Skeletal muscle satellite cell (primary cell): ENCODE results near the gene ROGDI.

Experiments
- H3K27me3 ChIP-seq: 2 replicates; pipeline ENCODE4 v1.7.0; 2013; ENCODE audit warnings: low read length; ENCODE audit not compliant: control insufficient read depth, insufficient read depth
- H3K36me3 ChIP-seq: 2 replicates; pipeline ENCODE4 v1.7.0; 2013; ENCODE audit warnings: mild to moderate bottlenecking, control low read depth, low read length; ENCODE audit not compliant: insufficient read depth
- H3K4me1 ChIP-seq: 2 replicates; pipeline ENCODE4 v1.7.0; 2013; ENCODE audit warnings: low read length; ENCODE audit not compliant: control insufficient read depth, insufficient read depth
- H3K4me2 ChIP-seq: 2 replicates; pipeline ENCODE4 v1.7.0; 2013; ENCODE audit warnings: mild to moderate bottlenecking, low read length
- H3K4me3 ChIP-seq: 2 replicates; pipeline ENCODE4 v1.7.0; 2013; ENCODE audit warnings: low read length
- H3K9ac ChIP-seq: 2 replicates; pipeline ENCODE4 v1.7.0; 2013; ENCODE audit warnings: mild to moderate bottlenecking, low read depth, low read length, moderate library complexity
- H3K9me3 ChIP-seq: replicated peaks from 2 replicates; pipeline ENCODE4 v1.7.0; 2013; ENCODE audit warnings: mild to moderate bottlenecking, control low read depth, low read length

Gene ROGDI

DNA sequence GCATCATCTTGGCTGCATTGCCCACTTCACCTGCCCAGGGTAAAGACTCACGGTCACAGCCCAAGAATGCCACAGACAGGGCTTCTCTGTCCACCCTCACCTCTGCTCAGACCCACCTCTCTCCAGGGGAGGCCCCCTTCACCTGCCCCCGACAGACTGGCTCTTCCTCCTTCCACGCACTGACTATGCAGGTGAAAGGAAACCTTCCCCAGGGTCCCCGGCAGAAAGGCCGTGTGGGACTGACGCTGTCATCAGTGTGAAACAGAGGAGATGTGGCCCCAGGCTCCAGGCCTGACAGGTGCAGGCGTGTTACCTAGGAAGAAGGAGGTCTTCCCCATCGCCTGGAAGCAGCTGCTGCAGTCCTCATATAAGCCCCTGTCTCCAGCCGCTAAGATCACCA is 9.3 kb upstream of the ROGDI start:
- no peak overlapping the region for H3K4me2 ChIP-seq
- no peak overlapping the region for H3K4me3 ChIP-seq
- no peaks in the 10 kb centered on the region for H3K9me3 ChIP-seq
- H3K27me3 ChIP-seq: no peaks in the 10 kb centered on the region
- H3K36me3 ChIP-seq: peaks cover 47% of the 10 kb centered on the region
- no peaks in the 10 kb centered on the region for H3K4me1 ChIP-seq
- no peak overlapping the region for H3K9ac ChIP-seq

DNA sequence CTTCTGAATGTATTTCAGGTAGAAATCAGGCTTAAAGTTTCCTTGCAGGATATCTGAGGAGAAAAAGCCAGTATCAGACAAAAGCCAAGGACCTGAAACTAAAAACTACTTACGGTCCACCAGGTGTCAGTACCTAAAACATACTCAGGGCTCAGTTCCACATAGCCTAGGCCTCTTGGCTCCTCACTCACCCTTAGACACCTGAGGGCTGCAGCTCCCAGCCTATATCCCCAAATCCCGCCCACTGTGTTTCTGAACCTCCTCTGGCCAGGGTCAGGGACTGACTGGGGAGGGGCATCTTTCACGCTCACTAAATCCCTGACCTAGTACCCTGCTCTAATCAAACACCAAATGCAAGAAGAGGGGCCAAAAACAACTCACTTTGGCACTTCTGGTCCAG is 8.8 kb upstream of the ROGDI start:
- Histone ChIP-seq H3K9ac (no peak overlapping the region), H3K4me3 (no peak overlapping the region), H3K4me1 (no peaks in the 10 kb centered on the region), H3K9me3 (no peaks in the 10 kb centered on the region), H3K36me3 (peaks cover 45% of the 10 kb centered on the region), H3K4me2 (no peak overlapping the region), H3K27me3 (no peaks in the 10 kb centered on the region)

DNA sequence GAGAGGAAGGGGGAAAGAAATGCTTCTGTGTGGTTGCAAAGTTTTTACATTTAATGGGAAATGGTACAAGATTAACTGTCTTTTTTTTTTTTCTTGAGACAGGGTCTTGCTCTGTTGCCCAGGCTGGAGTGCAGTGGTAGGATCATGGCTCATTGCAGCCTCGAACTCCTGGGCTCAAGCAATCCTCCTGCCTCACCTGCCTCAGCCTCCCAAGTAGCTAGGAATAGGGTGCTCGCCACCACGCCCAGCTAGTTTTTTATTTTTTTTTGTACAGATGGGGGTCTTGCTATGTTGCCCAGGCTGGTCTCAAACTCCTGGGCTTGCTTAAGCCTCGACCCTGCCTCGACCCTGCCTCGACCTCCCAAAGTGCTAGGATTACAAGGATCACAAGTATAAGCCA is 3.8 kb upstream of the ROGDI start:
- H3K4me3 ChIP-seq: no peak overlapping the region
- no peaks in the 10 kb centered on the region for H3K9me3 ChIP-seq
- no peaks in the 10 kb centered on the region for H3K27me3 ChIP-seq
- H3K4me1 ChIP-seq: peaks cover 12% of the 10 kb centered on the region
- peaks cover 23% of the 10 kb centered on the region for H3K36me3 ChIP-seq
- no peak overlapping the region for H3K9ac ChIP-seq
- H3K4me2 ChIP-seq: no peak overlapping the region

DNA sequence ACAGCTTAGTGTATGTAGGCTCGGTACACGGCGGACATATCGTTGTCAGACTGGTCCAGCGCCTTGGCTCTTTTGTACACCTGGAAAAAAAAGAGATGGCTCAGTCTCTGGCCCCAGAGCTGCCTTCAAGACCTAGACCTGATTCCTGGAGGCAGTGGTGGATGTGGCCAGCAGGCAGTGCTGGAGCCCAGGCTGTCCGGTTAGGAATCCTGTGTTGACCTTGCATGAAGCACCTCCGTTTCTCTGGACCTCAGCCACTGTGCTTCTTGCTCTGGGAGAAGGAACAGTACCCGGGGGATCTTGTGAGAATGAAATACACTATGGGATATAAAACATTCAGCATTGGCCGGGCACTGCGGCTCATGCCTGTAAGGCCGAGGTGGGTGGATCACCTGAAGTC is 2.8 kb upstream of the ROGDI start:
- Histone ChIP-seq H3K27me3 (no peaks in the 10 kb centered on the region), H3K4me1 (peaks cover 13% of the 10 kb centered on the region), H3K36me3 (peaks cover 20% of the 10 kb centered on the region), H3K4me3 (no peak overlapping the region), H3K9me3 (no peaks in the 10 kb centered on the region), H3K4me2 (no peak overlapping the region), H3K9ac (no peak overlapping the region)

DNA sequence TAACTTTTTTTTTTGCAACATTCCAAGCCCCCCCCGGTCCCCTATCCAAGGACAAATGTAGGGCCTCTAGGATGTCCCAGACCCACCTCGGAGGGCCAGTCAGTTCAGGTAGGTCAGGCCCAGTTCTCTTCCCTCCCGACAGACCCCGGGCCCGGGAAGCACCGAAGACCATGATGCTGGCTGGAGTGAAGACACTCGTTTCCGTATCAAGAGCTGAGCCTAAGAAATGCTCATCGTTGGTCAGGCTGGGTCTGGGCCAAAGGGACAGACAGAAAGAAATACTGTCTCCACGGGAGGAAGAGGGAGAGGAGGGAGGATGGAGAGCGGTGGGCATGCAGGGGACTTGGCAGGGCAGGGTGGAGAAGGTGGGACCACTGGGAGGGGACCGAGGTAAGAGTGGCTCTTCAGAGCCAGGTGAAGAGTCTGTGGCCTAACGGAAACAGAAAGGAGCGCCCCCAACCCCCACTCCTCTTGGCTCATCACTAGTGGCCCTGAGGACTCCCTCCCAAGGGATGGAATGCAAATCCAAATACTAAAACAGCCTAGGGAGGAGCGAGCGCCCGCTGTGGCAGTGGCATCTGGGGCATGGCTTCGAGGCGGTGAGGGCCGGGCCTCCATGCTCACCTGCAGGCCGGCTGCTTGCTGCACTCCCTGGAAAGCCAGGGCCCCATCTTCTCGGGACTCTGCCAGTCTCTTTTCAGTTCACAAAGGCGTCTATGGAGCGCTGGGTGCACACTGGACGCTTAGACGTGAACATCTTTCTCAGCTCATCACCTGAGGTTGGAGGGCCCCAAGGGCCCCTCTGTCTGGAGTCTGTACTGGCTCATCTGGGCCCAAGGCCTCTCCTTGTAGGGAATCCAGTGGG is 1.7 kb upstream of the ROGDI start:
- peaks cover 20% of the 10 kb centered on the region for H3K36me3 ChIP-seq
- H3K27me3 ChIP-seq: no peaks in the 10 kb centered on the region
- H3K4me2 ChIP-seq: no peak overlapping the region
- H3K9ac ChIP-seq: no peak overlapping the region
- H3K9me3 ChIP-seq: no peaks in the 10 kb centered on the region
- no peak overlapping the region for H3K4me3 ChIP-seq
- peaks cover 13% of the 10 kb centered on the region for H3K4me1 ChIP-seq

DNA sequence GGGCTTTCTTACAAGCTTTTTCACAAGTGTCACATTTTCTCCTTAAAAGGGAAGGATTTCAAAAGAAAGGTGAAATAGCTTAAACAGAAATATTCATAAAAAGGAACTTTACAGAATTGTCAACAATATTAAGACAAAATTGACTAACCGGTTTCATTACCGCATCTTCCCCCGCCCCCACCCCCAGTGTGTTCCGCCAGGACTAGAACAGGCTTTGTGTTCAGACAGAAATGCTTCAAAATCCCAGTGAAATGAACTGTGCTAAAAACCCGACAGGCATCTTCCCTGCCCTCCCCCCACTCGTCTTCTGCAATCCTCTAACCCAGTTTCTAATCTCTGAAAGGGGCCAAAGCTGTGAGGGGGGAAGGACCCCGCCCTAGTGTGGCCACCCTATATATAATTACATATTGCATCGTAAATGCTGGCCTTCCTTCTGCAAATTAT is 990 bp upstream of the ROGDI start:
- peaks cover 16% of the 10 kb centered on the region for H3K36me3 ChIP-seq
- no peaks in the 10 kb centered on the region for H3K9me3 ChIP-seq
- peak overlapping the region; percentile 71 for H3K9ac ChIP-seq
- peak overlapping the region; percentile 94 for H3K4me3 ChIP-seq
- peak overlapping the region; percentile 92 for H3K4me2 ChIP-seq
- H3K4me1 ChIP-seq: peaks cover 13% of the 10 kb centered on the region
- H3K27me3 ChIP-seq: no peaks in the 10 kb centered on the region

DNA sequence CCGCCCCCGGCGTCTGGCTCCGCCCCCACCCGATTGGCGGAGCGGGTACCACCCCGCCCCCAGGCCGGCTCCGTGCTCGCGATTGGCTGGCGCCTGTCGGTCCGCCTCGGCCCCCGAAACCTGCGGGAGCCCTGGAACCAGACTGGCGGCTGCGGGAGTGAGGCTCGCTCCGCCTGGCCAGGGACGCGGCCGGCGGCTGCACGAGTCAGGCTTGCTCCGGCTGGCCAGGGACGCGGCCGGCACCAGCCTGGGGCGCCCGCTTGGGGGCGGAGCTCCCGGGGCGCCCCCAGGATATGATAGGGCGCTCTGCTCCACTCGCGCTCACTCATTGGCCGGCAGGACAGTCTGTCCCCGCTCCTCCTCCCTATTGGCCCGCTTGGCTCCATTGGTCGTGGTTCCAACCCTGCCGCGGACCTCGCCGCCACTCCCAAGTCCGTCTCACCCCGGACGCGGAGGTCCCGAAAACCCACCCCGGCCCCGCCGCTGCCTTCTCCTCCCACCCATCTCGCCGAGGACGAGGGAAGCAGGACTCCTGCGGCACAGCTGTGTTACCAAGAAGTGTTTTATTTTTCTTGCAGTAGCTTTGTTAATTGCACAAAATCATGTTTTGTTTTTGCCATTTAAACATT is 340 bp upstream of the ROGDI start:
- Histone ChIP-seq H3K4me3 (peak overlapping the region; percentile 94), H3K36me3 (peaks cover 14% of the 10 kb centered on the region), H3K27me3 (no peaks in the 10 kb centered on the region), H3K4me2 (peak overlapping the region; percentile 92), H3K9ac (peak overlapping the region; percentile 71), H3K9me3 (no peaks in the 10 kb centered on the region), H3K4me1 (peaks cover 13% of the 10 kb centered on the region)

DNA sequence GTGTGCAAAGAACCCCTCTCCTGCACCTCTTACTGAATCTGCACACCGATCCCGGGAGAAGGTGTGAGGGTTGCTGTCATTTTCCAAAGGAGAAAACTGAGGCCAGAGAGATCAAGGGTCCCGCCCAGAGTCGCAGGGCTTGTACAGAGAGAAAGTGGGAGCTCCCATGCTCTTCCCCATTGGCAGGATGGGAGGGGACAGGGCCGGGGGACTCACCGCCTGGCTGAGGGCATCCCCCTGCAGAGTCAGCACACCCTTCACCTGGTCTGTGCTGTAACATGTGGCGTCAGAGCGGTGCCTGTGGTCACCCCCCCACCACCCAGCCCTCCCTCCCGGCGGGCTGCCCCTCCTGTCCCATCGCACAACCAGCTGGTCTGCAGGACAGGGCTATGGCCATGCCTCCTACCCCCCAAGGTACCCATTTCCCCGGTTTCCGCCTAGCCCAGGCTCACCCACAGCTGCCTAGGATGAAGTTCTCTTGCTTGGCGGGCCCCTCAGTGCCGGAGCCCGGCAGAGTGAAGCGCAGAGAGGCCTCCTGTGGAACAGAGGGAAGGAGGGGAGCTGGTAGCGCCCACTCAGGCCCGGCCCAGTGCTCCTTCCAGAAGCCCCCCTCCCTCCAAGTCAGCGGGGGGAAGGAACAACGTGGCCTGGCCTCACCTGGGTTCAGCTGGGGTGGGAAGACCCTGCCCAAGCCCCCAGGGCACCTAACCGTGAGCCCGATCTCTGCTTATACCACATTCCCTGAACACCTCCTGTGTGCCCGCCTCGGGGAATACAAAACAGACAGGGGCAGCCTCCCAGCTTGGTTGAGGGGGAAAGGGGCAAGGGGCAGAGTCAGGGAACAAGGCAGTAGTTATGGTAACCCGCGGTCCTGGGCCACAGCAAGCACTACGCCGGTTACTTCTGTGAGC is 1.1 kb downstream of the ROGDI start:
- Histone ChIP-seq H3K4me3 (peak overlapping the region; percentile 94), H3K27me3 (no peaks in the 10 kb centered on the region), H3K4me2 (peak overlapping the region; percentile 92), H3K9me3 (no peaks in the 10 kb centered on the region), H3K4me1 (peaks cover 13% of the 10 kb centered on the region), H3K9ac (peak overlapping the region; percentile 71), H3K36me3 (peaks cover 14% of the 10 kb centered on the region)

DNA sequence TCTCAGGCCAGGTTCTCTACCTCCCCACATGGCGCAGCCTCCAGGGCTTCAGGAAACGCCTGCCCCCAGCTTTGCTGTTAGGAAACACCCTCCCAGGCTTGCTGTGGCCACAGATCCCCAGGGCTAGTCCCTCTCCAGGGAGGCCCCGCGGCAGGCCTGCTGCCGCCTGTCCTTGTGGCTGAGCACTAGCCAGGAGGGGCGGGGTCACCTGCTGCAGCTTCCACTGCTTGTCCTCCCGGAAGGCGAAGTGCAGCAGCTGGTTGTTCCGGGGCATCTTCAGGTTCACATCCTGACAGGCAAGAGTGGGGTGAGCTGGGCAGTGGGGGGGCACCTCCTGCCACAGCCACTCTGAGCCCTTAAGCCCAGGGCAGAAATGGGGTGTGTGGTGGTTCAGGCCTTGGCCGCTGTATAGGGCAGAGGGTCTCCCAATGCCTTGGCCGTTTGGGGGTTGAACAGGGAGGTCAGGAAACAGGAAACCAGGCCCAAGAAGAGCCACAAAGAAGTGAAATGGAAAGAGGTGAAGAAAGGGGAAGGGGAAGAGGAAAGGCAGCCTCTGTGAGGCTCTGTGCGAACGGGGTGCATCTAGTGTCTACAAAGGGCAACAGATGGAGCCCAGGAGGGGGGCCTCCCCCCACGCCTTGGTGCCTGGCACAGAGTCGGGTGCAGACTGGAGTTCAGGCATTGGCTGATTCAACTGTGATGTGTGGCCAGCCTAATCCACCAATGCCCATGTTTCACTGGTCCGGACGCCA is 2.0 kb downstream of the ROGDI start:
- no peaks in the 10 kb centered on the region for H3K27me3 ChIP-seq
- H3K9ac ChIP-seq: no peak overlapping the region
- peaks cover 13% of the 10 kb centered on the region for H3K4me1 ChIP-seq
- H3K4me2 ChIP-seq: no peak overlapping the region
- peaks cover 14% of the 10 kb centered on the region for H3K36me3 ChIP-seq
- H3K4me3 ChIP-seq: no peak overlapping the region
- H3K9me3 ChIP-seq: no peaks in the 10 kb centered on the region

DNA sequence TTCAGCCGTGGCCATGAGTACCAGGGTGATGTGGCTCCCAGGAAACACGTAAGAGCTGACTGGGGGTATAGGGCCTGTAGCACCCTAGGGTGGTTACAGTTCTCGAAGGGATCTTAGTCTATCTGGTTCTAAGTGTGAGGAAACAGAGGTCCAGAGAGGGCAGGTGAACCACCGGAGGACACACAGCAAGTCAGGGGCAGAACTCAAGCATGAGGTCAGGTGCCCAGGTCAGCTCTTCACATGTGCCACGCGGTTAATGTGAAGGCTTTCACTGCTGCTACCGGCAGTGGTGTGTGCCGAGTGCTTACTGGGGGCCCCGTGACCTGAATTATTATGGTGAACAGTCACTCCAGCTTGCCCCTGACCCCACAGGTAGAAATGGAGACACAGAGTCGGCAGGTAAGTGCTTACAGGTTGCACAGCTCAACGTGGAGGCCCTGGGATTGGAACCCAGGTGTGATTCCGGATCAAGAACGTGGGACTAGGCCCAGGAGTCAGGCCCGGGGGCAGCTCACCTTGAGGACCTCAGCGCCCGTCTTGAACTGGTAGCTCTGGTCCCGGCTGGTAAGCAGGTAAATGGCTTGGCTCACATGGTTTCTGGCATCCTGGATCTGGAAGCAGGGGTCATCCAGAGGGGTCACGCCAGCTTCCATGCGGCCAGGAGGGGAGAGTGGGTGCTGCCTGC is 3.1 kb downstream of the ROGDI start:
- Histone ChIP-seq H3K4me1 (peaks cover 13% of the 10 kb centered on the region), H3K27me3 (no peaks in the 10 kb centered on the region), H3K9me3 (no peaks in the 10 kb centered on the region), H3K9ac (no peak overlapping the region), H3K4me2 (no peak overlapping the region), H3K36me3 (peaks cover 7% of the 10 kb centered on the region), H3K4me3 (no peak overlapping the region)
